Pulmonary artery endothelial cell (primary cell): ENCODE measurements around the gene BPI. TPM values are rescaled to one million over a fixed set of nuclear protein-coding genes. Genes with fewer than 3 reads are reported as not detected.
"Not testable (repeated sequence)": the region's sequence is repeated elsewhere in the genome, so short reads cannot be mapped to it uniquely, and the experiment has no call there.

Source experiments
- DNase-seq: peaks from one replicate; pipeline ENCODE4 v3.0.0-alpha.2; 2011; ENCODE audit warnings: low read depth, low spot score
- total RNA-seq: library from RNA; depleted of rRNA; stranded (reverse); fragments of >200 nt; gene quantifications from 2 replicates; pipeline ENCODE4 v1.2.3, GENCODE V29; 2014

The BPI gene
- total RNA-seq, 1 donor from 2014 or later, result not detected

DNA sequence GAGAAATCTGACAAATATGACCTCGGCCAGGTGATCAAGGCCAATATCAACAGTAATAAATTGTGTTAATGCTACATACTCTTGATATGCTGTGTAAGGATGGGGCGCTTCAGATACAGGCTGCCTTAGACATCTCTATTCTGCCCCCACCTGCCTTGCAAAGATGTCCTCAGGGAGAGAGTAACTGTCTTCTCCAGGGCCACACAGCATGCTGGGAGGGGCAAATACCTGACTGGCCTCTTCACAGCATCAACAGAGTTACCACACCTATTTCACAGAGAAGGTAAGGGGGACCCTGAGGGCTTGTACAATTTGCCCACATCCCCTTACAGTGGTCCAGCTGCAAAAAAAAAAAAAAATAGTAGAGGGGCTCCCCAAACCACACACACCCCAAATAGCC is 26.3 kb upstream of the BPI start:
- no peak for DNase-seq

DNA sequence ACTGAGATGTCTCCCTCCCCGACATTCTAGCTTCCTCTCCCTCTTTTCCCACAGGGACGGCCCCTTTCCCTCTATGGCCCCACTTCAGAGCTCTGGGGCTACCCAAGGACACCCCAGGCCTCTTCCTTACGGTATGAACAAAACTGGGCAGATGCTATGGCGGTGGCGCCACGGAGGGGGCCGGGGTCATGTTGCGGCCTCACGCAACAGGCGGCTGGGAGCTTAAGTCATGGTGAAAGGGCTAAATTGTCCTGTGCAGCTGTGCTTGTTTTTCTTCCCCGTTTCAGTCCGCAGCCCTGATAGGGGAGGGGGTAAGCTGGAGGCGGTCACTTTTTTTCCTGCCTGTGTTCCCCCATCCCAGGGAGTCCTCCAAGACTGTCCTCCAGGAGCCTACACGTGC is 25.8 kb upstream of the BPI start:
- no peak for DNase-seq

GRCh38 chr20:38278763-38279162 is 25.2 kb upstream of the BPI start:
- DNase-seq, result no peak

DNA sequence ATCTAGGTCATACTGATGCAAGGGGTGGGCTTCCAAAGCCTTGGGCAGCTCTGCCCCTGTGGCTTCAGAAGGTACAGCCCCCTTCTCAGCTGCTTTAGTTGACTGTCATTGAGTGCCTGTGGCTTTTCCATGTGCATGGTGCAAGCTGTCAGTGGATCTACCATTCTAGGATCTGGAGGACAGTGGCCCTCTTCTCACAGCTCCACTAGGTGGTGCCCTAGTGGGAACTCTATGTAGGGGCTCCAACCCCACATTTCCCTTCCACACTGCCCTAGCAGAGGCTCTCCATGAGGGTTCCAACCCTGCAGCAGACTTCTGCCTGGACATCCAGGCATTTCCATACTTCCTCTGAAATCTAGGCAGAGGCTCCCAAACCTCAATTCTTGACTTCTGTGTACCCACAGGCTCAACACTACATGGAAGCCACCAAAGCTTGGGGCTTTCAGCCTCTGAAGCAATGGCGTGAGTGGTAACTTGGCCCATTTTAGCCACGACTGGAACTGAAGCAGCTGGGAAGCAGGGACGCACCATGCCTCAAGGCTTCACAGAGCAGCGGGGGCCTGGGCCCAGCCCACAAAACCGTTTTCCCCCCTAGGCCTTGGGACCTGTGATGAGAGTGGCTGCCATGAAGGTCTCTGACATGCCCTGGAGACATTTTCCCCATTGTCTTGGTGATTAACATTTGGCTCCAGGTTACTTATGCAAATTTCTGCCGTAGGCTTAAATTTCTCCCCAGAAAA is 22.6 kb upstream of the BPI start:
- not testable (repeated sequence) for DNase-seq

- DNase-seq, result no peak
These were observed 20.7 kb upstream of the BPI start for GRCh38 chr20:38283236-38283635.

DNA sequence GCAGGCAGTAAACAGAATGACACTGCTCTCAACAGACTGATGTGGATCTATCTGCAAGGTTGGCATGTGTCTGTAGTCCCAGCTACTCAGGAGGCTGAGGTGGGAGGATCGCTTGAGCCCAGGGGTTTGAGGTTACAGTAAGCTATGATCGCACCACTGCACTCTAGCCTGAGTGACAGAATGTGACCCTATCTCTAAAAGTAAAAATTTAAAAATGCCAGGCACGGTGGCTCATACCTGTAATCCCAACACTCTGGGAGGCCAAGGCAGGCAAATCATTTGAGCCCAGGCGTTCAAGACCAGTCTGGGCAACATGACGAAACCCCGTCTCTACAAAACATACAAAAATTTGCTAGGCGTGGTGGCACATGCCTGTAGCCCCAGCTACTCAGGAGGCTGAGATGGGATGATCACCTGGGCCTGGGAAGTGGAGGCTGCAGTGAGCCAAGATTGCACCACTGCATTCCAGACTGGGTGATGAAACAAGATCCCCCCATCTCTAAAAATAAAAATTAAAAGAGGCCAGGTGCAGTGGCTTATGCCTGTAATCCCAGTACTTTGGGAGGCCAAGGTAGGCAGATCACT is 19.8 kb upstream of the BPI start:
- DNase-seq, result not testable (repeated sequence)

DNA sequence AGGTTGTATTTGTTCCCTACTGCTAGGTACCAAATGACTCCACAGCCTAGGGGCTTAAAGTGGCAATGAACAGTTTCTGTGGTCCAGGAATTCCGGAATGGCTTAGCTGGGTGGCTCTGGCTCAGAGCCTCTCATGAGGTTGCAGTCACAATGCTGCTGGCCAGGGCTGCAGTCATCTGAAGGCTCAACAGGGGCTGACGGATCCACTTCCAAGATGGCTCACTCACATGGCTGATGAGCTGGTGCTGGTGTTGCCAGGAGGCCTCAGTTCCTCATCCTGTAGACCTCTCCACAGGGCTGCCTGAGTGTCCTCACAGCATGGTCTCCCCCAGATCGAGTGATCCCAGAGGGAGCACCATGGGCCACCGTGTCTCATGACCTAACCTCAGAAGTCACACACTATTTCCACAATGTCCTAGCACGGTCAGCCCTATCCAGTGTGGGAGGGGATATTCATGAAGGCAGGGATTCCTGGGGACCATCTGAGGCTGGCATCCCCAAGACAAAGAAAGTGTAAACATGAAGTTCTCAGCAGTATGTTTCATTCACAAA is 19.0 kb upstream of the BPI start:
- no peak for DNase-seq

DNA sequence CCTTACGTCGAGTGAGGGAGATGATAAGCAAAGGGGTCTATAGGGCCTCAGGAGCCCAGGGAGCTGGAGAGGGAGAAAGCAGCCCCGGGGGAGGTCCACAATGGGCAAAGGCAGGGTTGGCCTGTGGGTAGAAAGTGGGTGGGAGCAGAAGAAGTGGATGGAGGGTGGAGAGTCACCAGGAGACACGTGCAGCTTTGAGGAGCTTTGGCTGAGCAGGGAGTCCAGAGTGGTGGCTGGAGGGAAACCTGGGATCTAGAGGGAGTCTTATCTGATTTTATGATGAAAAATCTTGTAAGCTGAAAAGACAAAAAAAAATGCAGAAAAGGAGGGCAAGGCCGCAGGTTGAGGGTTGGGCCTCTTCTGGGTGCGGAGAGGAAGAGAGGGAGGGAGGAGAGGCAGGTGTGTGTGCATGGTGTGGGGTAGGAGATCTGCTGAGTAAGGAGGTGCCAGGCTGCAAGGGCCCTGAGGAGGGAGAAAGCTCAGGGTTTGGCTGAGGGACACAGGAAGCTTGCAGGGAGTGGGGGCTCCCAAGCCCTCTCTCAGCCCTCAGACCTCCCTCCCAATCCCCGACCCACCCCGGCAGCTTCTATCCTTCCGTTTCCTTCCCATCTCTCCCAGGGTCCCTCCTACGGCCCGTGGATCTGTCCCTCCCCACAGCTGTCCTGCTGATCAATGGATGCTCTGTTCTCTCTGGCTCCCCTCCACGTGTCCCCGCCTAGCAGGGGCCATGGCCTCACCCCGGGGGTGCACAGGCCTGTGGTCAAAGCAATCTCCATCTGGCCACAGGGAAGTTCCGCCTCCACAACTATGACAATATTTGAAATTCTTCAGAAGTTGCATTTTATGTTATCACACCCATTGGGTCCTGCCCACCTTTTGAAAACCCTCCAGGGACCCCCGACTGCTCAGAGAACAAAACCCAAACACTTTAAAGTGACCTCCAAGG is 17.1 kb upstream of the BPI start:
- no peak for DNase-seq

DNA sequence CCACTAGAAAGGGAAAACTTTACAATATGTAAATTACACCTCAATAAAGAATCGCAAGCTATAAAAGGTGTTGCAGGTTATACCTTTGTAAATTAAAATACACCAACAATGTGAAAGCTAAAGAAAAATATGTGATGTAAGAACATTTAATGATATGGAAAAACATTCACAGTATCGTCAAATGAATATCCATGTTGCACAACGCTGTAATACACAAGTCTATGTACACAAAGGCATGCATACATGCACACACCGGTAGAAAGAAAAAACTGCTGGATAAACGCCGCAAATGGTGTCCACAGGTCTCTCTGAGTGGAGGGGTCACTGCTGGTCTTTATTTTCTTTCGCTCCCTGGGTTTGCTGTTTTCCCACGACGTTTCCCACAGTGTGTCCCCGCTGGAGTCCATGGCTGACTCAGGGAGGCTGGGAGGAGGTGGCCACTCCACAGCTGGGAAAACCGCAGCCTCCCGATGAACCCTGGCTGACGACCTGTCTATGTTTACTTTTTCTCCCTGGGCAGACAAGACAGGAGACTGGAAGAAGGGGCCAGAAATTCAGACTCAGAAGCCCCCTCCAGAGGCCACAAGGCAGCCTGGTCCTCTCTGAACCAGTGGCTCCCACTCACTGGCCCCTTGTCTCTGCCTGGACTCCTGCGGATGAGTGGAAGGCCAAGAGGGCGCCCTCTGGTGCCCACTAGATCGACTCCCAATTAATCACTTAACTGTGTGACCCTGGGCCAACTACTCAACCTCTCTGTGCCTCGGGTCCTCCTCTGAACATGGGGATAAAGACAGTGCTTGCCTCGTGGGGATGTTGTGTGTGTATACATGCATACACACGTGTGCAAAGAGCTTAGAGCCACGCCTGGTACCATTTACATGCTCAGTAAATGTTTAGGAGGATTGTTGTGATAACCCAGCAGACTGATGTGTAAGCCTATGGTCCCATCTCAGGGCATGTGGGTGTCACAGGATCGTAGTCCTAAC is 12.8 kb upstream of the BPI start:
- no peak for DNase-seq

GRCh38 chr20:38291966-38292365 is 12.0 kb upstream of the BPI start:
- DNase-seq, result no peak

DNA sequence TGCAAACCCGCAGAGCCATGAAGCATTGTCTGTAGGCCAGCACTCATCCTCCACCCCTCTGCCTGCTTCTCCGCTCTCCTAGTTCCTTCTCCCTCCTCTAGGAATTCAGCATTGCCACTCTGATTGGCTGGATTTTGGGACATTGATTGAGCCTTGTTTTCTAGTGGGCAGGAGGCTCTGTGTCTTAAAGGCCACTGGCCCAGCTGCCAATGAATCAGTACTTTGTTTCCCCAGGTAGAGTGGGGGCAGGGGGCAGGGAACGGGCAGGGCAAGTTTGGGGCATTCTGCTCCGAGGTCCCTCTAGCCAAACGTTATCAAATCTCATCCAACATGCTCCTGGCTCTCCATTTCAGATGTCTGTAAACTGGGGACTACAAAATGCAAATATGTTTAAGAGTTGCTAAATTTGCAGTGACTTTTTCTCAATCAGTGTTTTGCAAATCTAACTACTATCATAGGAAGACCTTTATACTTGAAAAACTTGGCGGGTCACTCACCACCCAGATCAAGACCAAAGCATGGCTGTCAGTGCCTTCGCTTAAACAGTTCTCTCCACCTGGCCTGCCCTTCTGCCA is 10.4 kb upstream of the BPI start:
- no peak for DNase-seq

- DNase-seq, result no peak
These were observed 9.8 kb upstream of the BPI start for GRCh38 chr20:38294076-38294591.

DNA sequence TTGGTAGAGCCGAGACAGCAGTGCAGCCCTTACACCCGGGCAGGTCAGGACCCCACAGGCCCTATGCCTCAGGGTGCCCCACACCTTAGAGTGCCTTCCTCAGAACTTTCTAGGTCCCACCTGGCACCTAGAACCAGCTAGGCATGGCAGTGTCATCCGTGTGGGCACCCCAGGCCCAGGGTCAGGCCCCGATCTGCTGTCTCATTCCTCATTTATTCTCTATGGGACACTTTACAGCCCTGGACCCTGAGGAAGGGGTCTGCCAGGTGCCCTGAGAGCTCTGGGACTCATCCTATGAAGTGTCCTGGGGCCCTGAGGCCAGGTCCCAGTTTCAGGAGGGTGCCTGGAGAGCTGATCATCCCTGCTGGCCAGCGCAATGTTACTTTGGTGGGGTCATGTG is 8.1 kb upstream of the BPI start:
- no peak for DNase-seq

- no peak for DNase-seq
These were observed 7.5 kb upstream of the BPI start for GRCh38 chr20:38296433-38296832.

GRCh38 chr20:38297916-38298674 is 5.9 kb upstream of the BPI start:
- DNase-seq, result no peak

GRCh38 chr20:38298768-38299288 is 5.1 kb upstream of the BPI start:
- no peak for DNase-seq

DNA sequence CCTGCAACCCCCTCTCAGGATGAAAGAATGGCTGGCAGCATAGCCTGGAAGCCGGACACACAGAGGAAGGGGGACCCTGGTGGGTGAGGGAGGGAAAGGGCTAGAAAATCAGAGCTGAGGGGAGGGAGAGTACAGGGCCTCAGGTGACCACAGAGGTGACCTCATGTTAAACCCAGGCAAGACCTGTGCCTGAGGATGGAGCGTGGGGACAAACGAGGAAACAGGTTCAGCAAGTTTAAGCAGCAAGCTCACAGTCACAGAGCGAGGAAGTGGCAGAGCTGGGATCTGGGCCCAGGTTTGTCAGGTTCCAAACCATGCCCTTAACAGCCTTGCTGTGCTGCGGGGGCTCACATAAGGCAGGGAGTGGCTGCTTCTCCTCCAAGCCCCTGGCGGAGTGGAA is 4.0 kb upstream of the BPI start:
- DNase-seq, result no peak

DNA sequence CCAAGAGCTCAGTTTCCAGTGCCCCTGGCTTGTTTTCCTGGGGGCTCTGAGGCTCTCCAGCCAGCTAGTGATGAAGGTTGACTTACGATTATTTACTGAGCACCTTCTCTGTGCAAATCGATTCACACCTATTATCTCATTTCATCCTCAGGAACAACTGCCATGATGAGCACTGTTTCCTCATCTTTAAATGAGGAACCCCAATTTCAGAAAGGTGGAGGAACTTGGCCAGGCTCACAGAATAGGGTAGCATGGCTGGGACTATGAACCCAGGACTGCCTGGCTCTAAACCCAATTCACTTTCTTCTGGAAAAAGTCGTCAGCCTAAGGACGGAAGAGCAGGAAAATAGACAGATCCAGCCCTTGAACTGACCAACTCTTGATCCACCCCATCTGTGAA is 3.5 kb upstream of the BPI start:
- DNase-seq, result no peak

DNA sequence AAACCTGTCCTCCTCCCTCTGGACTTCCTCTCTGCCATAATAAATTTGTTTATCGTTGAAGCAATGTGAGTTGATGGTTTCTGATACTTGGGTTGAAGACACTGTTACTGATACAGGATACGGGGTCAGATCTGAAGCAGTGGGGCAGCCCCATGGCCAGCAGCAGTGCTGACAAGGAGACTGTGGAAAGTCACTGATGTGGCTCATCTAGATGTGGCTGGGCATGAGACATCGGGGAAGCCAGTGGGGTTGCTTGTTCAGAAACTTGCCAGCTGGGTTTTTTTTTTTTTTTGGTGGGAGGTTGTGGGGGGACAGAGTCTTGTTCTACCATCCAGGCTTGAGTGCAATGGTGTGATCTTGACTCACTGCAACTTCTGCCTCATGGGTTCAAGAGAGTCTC is 2.6 kb upstream of the BPI start:
- DNase-seq, result no peak
